ENCODE data around the gene FSTL5. TPM values are rescaled to one million over a fixed set of nuclear protein-coding genes. Genes with fewer than 3 reads are reported as not detected.

FSTL5 gene
- total RNA-seq, 4 donors from 2014 or later: 0.33 to 0.52 (median 0.40) TPM

DNA sequence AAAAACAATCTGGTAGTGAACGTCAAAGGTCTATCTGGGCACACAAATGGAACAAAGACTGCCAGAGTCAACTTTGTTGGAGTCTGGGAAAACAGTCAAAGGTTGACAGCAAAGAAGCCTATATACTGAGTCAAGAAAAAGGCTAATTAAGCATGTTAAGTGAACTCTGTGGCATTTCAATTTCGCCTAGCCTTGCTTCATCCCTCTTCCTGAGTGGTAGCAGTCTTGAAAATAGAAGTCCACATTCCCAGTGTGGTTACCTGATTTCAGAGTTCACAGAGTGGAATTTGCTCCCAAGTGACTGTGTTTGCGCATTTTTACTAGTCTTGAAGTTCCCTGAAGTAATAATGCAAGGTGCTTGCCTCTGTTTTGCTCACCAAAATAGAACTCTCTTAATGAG, 760.0 kb downstream of the FSTL5 start:
- WGBS: 90% methylated on average over 3 of the region's 3 CpGs
- Histone ChIP-seq H3K9me3 (peaks cover 0 to 11% (median 0%) of the 10 kb centered on the region in 4 donors), H3K4me3 (no peak overlapping the region), H3K36me3 (no peaks in the 10 kb centered on the region), H3K27ac (replicated peaks in 1 of 4) (no peak overlapping the region), H3K4me1 (no peaks in the 10 kb centered on the region), H3K27me3 (no peaks in the 10 kb centered on the region)
- intact Hi-C loops (cut with DNase I): no loop called here
- no peak for TF ChIP-seq POLR2AphosphoS5 (IDR thresholded peaks at IDR 0.05)
- TF ChIP-seq POLR2A (IDR thresholded peaks at IDR 0.05; ENCODE audit: low read depth): no peak
- TF ChIP-seq, protein P1, sequence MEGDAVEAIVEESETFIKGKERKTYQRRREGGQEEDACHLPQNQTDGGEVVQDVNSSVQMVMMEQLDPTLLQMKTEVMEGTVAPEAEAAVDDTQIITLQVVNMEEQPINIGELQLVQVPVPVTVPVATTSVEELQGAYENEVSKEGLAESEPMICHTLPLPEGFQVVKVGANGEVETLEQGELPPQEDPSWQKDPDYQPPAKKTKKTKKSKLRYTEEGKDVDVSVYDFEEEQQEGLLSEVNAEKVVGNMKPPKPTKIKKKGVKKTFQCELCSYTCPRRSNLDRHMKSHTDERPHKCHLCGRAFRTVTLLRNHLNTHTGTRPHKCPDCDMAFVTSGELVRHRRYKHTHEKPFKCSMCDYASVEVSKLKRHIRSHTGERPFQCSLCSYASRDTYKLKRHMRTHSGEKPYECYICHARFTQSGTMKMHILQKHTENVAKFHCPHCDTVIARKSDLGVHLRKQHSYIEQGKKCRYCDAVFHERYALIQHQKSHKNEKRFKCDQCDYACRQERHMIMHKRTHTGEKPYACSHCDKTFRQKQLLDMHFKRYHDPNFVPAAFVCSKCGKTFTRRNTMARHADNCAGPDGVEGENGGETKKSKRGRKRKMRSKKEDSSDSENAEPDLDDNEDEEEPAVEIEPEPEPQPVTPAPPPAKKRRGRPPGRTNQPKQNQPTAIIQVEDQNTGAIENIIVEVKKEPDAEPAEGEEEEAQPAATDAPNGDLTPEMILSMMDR (IDR thresholded peaks at IDR 0.05): no peak
- no peak for TF ChIP-seq EP300 (IDR thresholded peaks at IDR 0.05)
- no peak for DNase-seq (ENCODE audit: extremely low spot score)

DNA sequence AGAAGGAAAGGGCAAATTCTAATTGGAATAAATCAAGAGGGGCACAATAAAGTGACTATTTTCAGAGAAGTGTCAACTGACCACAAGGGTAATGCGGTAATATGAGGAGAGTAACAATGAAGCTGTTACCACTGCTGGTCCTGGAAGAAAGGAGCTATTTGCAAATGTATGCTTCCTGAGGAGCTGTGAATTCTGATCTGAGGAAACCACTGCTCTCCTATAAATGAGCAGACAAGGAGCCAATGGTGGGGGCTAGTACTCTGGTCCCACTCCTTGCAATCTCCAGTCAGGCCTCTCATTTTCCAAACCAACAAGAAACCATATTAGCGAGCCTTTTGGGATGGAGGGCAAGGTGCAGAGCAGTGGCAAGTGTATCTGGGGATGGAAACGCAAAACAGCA, 770.2 kb downstream of the FSTL5 start:
- Histone ChIP-seq H3K4me3 (no peak overlapping the region), H3K27ac (replicated peaks in 1 of 4) (no peak overlapping the region), H3K4me1 (no peaks in the 10 kb centered on the region), H3K9me3 (no peaks in the 10 kb centered on the region), H3K36me3 (no peaks in the 10 kb centered on the region), H3K27me3 (no peaks in the 10 kb centered on the region)
- TF ChIP-seq, protein P1 (IDR thresholded peaks at IDR 0.05): no peak
- no peak for TF ChIP-seq POLR2AphosphoS5 (IDR thresholded peaks at IDR 0.05)
- no peak for TF ChIP-seq EP300 (IDR thresholded peaks at IDR 0.05)
- TF ChIP-seq POLR2A (IDR thresholded peaks at IDR 0.05; ENCODE audit: low read depth): no peak
- WGBS: 74% methylated on average over 3 of the region's 3 CpGs
- intact Hi-C loops (cut with DNase I): no loop called here
- DNase-seq (ENCODE audit: extremely low spot score): no peak

GRCh38 chr4:161382655-161383054, 781.1 kb downstream of the FSTL5 start:
- Histone ChIP-seq H3K9me3 (no peaks in the 10 kb centered on the region), H3K36me3 (no peaks in the 10 kb centered on the region), H3K4me3 (no peak overlapping the region), H3K27ac (replicated peaks in 1 of 4) (no peak overlapping the region), H3K27me3 (no peaks in the 10 kb centered on the region), H3K4me1 (no peaks in the 10 kb centered on the region)
- intact Hi-C loops (cut with DNase I): no loop called here
- DNase-seq (ENCODE audit: extremely low spot score): no peak
- 94% methylated on average over 6 of the region's 6 CpGs for WGBS
- TF ChIP-seq POLR2AphosphoS5 (IDR thresholded peaks at IDR 0.05) (no peak), EP300 (IDR thresholded peaks at IDR 0.05) (no peak)
- TF ChIP-seq, protein P1 (IDR thresholded peaks at IDR 0.05): no peak

GRCh38 chr4:161376275-161376674, 787.5 kb downstream of the FSTL5 start:
- no peak for TF ChIP-seq POLR2AphosphoS5 (IDR thresholded peaks at IDR 0.05)
- TF ChIP-seq POLR2A (IDR thresholded peaks at IDR 0.05; ENCODE audit: low read depth): no peak
- TF ChIP-seq, protein P1 (IDR thresholded peaks at IDR 0.05): no peak
- no peak for TF ChIP-seq EP300 (IDR thresholded peaks at IDR 0.05)
- intact Hi-C loops (cut with DNase I): no loop called here
- Histone ChIP-seq H3K27ac (replicated peaks in 1 of 4) (no peak overlapping the region), H3K36me3 (no peaks in the 10 kb centered on the region), H3K4me3 (no peak overlapping the region), H3K9me3 (peaks cover 0 to 8% (median 0%) of the 10 kb centered on the region in 4 donors), H3K27me3 (no peaks in the 10 kb centered on the region), H3K4me1 (no peaks in the 10 kb centered on the region)
- DNase-seq (ENCODE audit: extremely low spot score): no peak

- intact Hi-C loops (cut with DNase I): no loop called here
- 82% methylated on average over 3 of the region's 3 CpGs for WGBS
- no peak for TF ChIP-seq EP300 (IDR thresholded peaks at IDR 0.05)
- no peaks in the 10 kb centered on the region for H3K4me1 ChIP-seq
- H3K27me3 ChIP-seq: no peaks in the 10 kb centered on the region
- no peaks in the 10 kb centered on the region for H3K9me3 ChIP-seq
- H3K4me3 ChIP-seq: no peak overlapping the region
- no peaks in the 10 kb centered on the region for H3K36me3 ChIP-seq
- no peak for DNase-seq (ENCODE audit: extremely low spot score)
- no peak overlapping the region for H3K27ac ChIP-seq (replicated peaks in 1 of 4)
Measured at GRCh38 chr4:161364681-161365080, 799.1 kb downstream of the FSTL5 start.
